AG04450 (cell line): ENCODE measurements around the gene BHMT2. TPM values are rescaled to one million over a fixed set of nuclear protein-coding genes. Genes with fewer than 3 reads are reported as not detected.

ENCODE experiments used
- CTCF ChIA-PET: fragments of 300-600, 350-600 bp; formaldehyde crosslinking; extraction: SDS; loops from one replicate; lab custom pipeline; 2022; ENCODE audit warnings: antibody characterized with exemption, inconsistent platforms; lab: Charles Lee
- POLR2A ChIA-PET: fragments of 350-600 bp; formaldehyde crosslinking; extraction: SDS; loops from one replicate; lab custom pipeline; 2021; ENCODE audit warnings: antibody characterized with exemption, inconsistent platforms; lab: Yijun Ruan, JAX
- DNase-seq: peaks from one replicate; pipeline ENCODE4 v3.0.0-alpha.2; 2011; ENCODE audit warnings: low read depth, low spot score
- H3K27ac ChIP-seq: one replicate; pipeline ENCODE4 v1.5.1; 2012; ENCODE audit warnings: low read depth, low read length, control low read depth
- H3K27me3 ChIP-seq: one replicate; pipeline ENCODE4 v1.6.0; 2012; ENCODE audit warnings: low read length; ENCODE audit not compliant: control insufficient read depth, insufficient read depth
- H3K4me3 ChIP-seq: 2 replicates; pipeline ENCODE4 v1.5.1; 2011; ENCODE audit warnings: mild to moderate bottlenecking, low read depth, low read length, control low read depth
- H3K9me3 ChIP-seq: 2 replicates; pipeline ENCODE4 v1.5.1; 2012; ENCODE audit warnings: low read length; ENCODE audit not compliant: control insufficient read depth, insufficient read depth
- CTCF ChIP-seq: IDR thresholded peaks from 2 replicates; pipeline ENCODE4 v1.5.1; 2011; ENCODE audit warnings: low read depth, low read length, control low read depth, inconsistent platforms
- polyA plus RNA-seq: library from polyadenylated mRNA; depleted of rRNA; stranded (reverse); fragments of >200 nt; gene quantifications from 2 replicates; pipeline ENCODE4 v1.2.3, GENCODE V29; 2011

The BHMT2 gene
- polyA plus RNA-seq, 1 experiment: 9.6 TPM

- no peak overlapping the region for H3K4me3 ChIP-seq
- no peaks in the 10 kb centered on the region for H3K27me3 ChIP-seq
- ChIA-PET CTCF (no interaction called here), POLR2A (no interaction called here)
- no peak overlapping the region for H3K27ac ChIP-seq
- no peak for TF ChIP-seq CTCF
- no peaks in the 10 kb centered on the region for H3K9me3 ChIP-seq
- no peak for DNase-seq
Measured at GRCh38 chr5:79091064-79091463, 21.5 kb downstream of the BHMT2 start.

GRCh38 chr5:79093762-79094161 lies 24.2 kb downstream of the BHMT2 start:
- H3K9me3 ChIP-seq: no peaks in the 10 kb centered on the region

GRCh38 chr5:79105868-79106267 lies 36.3 kb downstream of the BHMT2 start:
- ChIA-PET CTCF (interaction anchor here (0.5 to 3.4 kb wide), 5 partner anchors 27 to 552 kb away, joined by 4 to 21 read pairs (median 5); no protein-coding TSS in a partner anchor), POLR2A (no interaction called here)
- Histone ChIP-seq H3K9me3 (no peaks in the 10 kb centered on the region), H3K4me3 (no peak overlapping the region), H3K27ac (no peak overlapping the region), H3K27me3 (peaks cover 18% of the 10 kb centered on the region)
- TF ChIP-seq CTCF: no peak
- DNase-seq: no peak

More at GRCh38 chr5:79093762-79094161, 24.2 kb downstream of the BHMT2 start:
- Histone ChIP-seq H3K27ac (no peak overlapping the region), H3K27me3 (no peaks in the 10 kb centered on the region), H3K4me3 (no peak overlapping the region)
- DNase-seq: no peak
- CTCF ChIA-PET: no interaction called here
- POLR2A ChIA-PET: no interaction called here
- no peak for TF ChIP-seq CTCF

GRCh38 chr5:79107020-79107796 lies 37.6 kb downstream of the BHMT2 start:
- POLR2A ChIA-PET: no interaction called here
- peaks cover 3% of the 10 kb centered on the region; the same call in 1 of the 2 replicates for H3K9me3 ChIP-seq
- no peak for DNase-seq
- H3K27ac ChIP-seq: no peak overlapping the region
- no peak overlapping the region for H3K4me3 ChIP-seq
- CTCF ChIA-PET: interaction anchor here (1.6 to 3.4 kb wide), 3 partner anchors 26 to 357 kb away, joined by 4 to 21 read pairs (median 20); no protein-coding TSS in a partner anchor
- no peak for TF ChIP-seq CTCF
- peaks cover 28% of the 10 kb centered on the region for H3K27me3 ChIP-seq

GRCh38 chr5:79108086-79108485 lies 38.5 kb downstream of the BHMT2 start:
- ChIA-PET POLR2A (no interaction called here), CTCF (no interaction called here)
- DNase-seq: no peak
- no peak overlapping the region for H3K4me3 ChIP-seq
- H3K27me3 ChIP-seq: peaks cover 37% of the 10 kb centered on the region
- peaks cover 3% of the 10 kb centered on the region; the same call in 1 of the 2 replicates for H3K9me3 ChIP-seq
- TF ChIP-seq CTCF: no peak
- no peak overlapping the region for H3K27ac ChIP-seq
